ENCODE results near the gene KRTAP10-11. TPM values are rescaled to one million over a fixed set of nuclear protein-coding genes. Genes with fewer than 3 reads are reported as not detected.

The KRTAP10-11 gene
- total and polyA plus RNA-seq, 2 experiments from 2014 or later: not detected

DNA sequence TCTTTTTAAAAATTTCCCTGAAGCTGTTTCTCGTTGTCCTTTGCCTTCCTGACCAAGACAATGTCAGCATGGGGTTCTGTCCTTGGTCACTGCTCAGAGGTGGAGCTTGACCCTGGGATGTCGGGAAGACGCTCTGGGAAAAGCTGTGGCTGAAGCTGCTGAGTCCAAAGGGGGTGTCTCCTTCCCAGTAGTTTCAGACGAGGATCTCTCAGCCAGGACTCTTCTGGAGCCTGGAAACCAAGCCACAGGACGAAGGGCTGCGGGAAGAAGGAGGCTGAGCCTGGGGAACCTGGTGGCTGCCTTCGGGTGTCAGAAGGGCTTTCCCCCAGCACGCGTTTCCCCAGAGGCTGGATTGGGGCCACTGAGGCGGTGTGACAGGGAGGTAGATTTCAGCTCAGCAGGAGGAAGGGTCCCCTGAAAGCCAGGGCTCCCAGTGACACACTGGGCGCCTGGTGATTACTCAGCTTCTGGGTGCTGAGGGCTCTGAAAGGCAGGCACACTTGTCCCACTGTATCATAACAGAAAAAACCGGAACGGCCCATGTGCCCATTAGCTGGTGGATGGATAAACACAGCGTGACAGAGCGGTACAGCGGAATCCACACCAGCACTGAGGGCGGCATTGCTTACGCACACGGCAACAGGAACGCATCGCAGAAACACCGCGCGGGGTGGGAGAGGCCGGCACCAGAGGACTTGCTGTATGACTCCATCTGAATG is 40.8 kb downstream of the KRTAP10-11 start:
- H3K9me2 ChIP-seq (ENCODE audit: insufficient read depth): no peaks in the 10 kb centered on the region
- no peak overlapping the region; the same call in 1 of the 2 replicates for H3K27ac Mint-ChIP-seq
- H3K4me1 ChIP-seq (ENCODE audit: insufficient read depth): peaks cover 6% of the 10 kb centered on the region

More for the DNA sequence above, 40.8 kb downstream of the KRTAP10-11 start:
- peak; percentile 10 for DNase-seq (ENCODE audit: low spot score)
- no peaks in the 10 kb centered on the region for H3K36me3 ChIP-seq (ENCODE audit: insufficient read depth)
- peak overlapping the region; percentile 92 for H2AFZ ChIP-seq
- no peak overlapping the region for H3K4me3 ChIP-seq
- H3K27ac ChIP-seq (ENCODE audit: low read depth): no peak overlapping the region
- ATAC-seq: peak; percentile 43
- H3K4me2 ChIP-seq: 0 out of 2 replicates have a peak overlapping the region, but pooled peaks have one; percentile 8
- peaks cover 16% of the 10 kb centered on the region for H3K27me3 Mint-ChIP-seq (ENCODE audit: insufficient read depth, low read depth, poor library complexity)
- 0 out of 2 replicates have a peak, but pooled peaks cover 4% of the 10 kb centered on the region for H3F3A ChIP-seq (replicated peaks; ENCODE audit: low read depth)
- peaks cover 24% of the 10 kb centered on the region for H3K4me1 Mint-ChIP-seq
- TF ChIP-seq CREB1 (CRISPR knock-in tag; IDR thresholded peaks at IDR 0.05; ENCODE audit: low read depth) (no peak), JUNB (IDR thresholded peaks at IDR 0.05; ENCODE audit: unreplicated experiment) (no peak), POLR2AphosphoS5 (IDR thresholded peaks at IDR 0.05; ENCODE audit: low read depth) (no peak), NANOG (IDR thresholded peaks at IDR 0.05; ENCODE audit: borderline replicate concordance) (no peak), CTCF (conservative IDR thresholded peaks at IDR 0.05; ENCODE audit: low read depth in 2 of 2) (no peak), ZNF462 (CRISPR knock-in tag; IDR thresholded peaks at IDR 0.05) (no peak), EZH2 (IDR thresholded peaks at IDR 0.05; ENCODE audit: low read depth, unreplicated experiment) (no peak), ZNF331 (CRISPR knock-in tag; IDR thresholded peaks at IDR 0.05; ENCODE audit: low read depth) (no peak), ZNF114 (CRISPR knock-in tag; IDR thresholded peaks at IDR 0.05) (no peak), EZH2phosphoT487 (IDR thresholded peaks at IDR 0.05; ENCODE audit: unreplicated experiment) (no peak)
- TF ChIP-seq, protein P1, sequence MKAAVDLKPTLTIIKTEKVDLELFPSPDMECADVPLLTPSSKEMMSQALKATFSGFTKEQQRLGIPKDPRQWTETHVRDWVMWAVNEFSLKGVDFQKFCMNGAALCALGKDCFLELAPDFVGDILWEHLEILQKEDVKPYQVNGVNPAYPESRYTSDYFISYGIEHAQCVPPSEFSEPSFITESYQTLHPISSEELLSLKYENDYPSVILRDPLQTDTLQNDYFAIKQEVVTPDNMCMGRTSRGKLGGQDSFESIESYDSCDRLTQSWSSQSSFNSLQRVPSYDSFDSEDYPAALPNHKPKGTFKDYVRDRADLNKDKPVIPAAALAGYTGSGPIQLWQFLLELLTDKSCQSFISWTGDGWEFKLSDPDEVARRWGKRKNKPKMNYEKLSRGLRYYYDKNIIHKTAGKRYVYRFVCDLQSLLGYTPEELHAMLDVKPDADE (IDR thresholded peaks at IDR 0.05): no peak
- TF ChIP-seq, protein P2, sequence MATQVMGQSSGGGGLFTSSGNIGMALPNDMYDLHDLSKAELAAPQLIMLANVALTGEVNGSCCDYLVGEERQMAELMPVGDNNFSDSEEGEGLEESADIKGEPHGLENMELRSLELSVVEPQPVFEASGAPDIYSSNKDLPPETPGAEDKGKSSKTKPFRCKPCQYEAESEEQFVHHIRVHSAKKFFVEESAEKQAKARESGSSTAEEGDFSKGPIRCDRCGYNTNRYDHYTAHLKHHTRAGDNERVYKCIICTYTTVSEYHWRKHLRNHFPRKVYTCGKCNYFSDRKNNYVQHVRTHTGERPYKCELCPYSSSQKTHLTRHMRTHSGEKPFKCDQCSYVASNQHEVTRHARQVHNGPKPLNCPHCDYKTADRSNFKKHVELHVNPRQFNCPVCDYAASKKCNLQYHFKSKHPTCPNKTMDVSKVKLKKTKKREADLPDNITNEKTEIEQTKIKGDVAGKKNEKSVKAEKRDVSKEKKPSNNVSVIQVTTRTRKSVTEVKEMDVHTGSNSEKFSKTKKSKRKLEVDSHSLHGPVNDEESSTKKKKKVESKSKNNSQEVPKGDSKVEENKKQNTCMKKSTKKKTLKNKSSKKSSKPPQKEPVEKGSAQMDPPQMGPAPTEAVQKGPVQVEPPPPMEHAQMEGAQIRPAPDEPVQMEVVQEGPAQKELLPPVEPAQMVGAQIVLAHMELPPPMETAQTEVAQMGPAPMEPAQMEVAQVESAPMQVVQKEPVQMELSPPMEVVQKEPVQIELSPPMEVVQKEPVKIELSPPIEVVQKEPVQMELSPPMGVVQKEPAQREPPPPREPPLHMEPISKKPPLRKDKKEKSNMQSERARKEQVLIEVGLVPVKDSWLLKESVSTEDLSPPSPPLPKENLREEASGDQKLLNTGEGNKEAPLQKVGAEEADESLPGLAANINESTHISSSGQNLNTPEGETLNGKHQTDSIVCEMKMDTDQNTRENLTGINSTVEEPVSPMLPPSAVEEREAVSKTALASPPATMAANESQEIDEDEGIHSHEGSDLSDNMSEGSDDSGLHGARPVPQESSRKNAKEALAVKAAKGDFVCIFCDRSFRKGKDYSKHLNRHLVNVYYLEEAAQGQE (IDR thresholded peaks at IDR 0.05; ENCODE audit: unreplicated experiment): no peak
- H3K36me3 Mint-ChIP-seq (ENCODE audit: low read depth): no peaks in the 10 kb centered on the region
- H4K20me1 ChIP-seq (replicated peaks; ENCODE audit: insufficient read depth): no peaks in the 10 kb centered on the region
- H3K27me3 ChIP-seq (ENCODE audit: insufficient read depth): no peaks in the 10 kb centered on the region
- peaks cover 3% of the 10 kb centered on the region for H3K9me3 Mint-ChIP-seq
- no peaks in the 10 kb centered on the region for H3K79me2 ChIP-seq (replicated peaks; ENCODE audit: insufficient read depth)
- H3K4me3 Mint-ChIP-seq: no peak overlapping the region; the same call in 2 of the 3 replicates

Data from GM23338 (cell line).